HuH-7.5 (cell line): ENCODE data around the gene PITX1.

Source experiments
- DNase-seq: peaks from one replicate; pipeline ENCODE4 v3.0.0; 2011; ENCODE audit warnings: low spot score

Gene PITX1

DNA sequence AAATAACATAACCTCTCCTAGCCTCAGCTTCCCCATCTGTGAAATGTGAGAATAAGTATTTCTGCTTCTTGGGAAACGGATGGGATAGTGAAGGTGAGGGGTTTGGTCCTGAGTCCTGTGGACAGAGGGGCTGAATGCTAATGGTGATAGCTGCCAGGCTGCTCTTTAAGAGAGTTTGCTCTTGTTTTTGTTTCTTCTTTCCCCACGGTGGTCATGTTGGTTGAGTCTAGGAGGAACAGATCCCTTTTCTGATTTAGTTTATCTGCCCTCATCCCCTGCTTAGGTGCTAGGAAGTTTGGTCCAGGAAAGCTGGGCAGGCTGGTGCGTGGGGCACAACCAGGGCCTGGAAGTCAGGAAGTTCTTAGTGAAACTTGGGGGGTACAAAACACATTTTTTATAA lies 7.7 kb upstream of the PITX1 start:
- DNase-seq = no peak

DNA sequence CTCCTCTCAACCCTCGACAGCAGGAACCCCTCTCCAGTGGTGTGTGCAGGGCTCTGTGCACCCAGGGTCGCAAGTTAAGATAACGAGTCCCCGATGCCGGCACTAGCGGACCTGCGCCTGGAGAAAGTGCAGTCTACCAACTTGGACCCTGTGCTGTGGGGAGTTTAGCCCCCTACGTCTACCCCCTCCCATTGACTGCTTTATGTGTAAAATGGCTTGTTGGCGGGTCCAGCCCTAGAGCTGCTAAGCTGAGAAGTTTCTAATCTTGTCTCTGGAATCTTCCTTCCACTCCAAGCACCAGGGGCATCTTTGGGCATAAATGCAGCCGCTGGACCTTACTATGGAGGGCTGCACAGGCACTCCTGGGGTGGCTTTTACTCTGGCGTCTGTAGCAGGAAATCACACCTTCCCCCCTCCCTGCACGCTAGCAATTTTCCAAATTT lies 7.1 kb upstream of the PITX1 start:
- DNase-seq = no peak

DNA sequence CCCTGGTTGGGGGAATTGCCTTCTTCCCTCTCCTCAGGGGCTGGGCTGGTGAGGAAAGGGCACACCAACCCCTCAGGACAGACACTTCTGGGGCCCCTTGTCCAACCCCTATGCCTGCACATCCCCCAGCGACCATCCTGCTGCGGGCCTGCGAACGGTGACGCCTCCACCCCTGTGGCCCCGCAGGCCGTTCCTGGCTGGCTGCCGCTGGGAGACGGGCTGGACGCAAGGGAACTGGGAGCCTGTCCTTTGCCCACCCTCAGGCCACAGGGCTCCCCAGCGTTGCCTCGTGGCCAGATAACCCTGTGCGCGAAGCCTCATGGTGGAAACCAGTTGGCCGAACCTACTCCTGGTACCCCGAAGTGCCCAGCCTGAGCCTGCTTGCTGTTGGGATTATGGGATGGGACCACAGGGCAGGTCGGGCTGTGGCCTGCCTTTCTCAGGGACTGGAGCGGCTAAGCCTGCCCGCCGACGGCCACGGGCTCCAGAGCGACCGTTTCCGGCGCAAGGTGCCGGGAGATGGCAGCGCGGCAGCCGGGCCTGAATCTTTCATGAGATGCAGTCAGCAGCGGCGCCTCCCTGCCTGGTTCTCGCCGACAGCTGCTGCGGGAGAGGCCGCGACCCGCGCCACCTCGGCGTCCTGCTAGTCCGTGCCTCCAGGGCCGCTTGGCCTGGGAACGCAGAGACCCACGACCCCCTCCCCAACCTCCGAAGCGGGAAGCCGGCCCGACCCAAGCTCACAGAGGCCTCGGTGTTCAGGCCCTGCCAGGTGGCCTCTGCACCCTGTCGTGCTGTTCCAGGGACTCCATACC lies 6.5 kb upstream of the PITX1 start:
- DNase-seq = no peak

DNA sequence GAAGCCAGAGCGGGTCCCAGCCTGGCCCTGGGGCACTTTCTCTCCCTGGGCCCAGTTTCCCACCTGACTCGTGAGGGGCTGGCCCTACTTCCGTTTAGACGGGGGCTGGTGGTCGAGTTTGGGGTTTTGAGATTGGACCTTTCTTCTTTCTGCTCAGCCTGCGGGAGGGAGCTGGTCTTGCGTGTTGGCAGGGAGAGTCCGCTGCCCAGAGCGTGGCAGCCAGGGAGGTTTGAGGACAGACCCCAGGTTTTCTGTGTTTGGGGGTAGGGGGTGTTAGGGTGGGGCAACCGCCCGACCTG lies 6.0 kb upstream of the PITX1 start:
- no peak for DNase-seq

DNA sequence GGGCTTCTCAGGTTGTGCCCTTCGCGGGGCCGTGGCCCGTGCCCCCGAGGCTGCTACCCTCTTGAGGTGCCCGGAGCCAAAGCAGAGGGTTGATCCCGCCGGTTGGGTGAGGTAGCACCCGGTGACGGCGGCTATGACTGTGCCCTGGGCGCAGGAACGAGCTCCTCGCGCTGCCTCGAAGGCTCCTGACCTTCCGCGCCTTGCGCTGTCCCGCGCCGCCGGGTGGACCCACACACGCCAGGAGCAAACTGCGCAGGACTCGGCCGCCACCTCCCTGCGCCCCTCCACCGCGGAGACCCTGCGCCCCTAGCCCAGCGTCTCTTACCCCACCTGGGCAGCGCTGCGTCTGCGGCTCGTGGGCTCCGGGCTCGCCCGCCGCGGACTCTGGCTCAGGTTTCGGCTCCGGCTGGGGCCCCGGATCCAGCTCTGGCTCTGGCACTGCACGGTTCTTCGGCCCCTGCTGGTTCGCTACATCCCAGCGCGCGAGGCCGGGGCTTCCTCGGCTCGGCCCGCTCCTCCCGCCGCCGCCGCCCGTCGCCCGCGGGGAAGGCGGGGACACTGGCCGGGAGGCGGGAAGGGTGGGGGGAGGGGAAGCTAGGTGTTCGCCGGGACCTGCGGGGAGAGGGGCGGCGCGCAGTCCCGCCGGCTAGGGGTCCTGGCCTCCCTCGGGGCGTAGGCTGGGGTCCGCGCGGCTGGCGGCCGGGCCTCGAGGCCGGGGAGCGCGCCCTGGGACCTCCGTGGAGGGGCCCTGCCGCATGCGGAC lies 5.4 kb upstream of the PITX1 start:
- no peak for DNase-seq

DNA sequence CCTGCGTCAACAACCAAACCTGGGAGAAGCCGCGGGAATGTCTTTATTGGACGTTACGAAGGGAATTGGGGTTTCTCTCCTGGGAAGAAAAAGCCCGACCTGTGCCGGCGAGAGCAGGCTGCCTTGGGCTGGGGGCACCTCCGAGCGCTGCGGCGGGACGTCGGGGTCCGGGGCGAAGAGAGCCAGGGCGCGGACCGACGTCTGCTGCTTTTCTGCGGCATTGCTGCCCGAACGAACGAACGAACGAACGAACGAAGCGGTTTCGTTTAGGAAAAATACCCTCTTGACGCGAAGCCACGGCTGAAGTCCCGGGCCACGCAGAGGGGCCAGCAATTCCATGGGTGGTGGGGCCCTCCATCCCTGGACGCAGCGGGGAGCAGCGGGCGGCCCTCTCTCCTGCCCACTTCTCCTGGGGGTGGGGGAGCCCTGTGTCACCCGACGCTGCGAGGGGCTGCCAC lies 4.8 kb upstream of the PITX1 start:
- DNase-seq = no peak

DNA sequence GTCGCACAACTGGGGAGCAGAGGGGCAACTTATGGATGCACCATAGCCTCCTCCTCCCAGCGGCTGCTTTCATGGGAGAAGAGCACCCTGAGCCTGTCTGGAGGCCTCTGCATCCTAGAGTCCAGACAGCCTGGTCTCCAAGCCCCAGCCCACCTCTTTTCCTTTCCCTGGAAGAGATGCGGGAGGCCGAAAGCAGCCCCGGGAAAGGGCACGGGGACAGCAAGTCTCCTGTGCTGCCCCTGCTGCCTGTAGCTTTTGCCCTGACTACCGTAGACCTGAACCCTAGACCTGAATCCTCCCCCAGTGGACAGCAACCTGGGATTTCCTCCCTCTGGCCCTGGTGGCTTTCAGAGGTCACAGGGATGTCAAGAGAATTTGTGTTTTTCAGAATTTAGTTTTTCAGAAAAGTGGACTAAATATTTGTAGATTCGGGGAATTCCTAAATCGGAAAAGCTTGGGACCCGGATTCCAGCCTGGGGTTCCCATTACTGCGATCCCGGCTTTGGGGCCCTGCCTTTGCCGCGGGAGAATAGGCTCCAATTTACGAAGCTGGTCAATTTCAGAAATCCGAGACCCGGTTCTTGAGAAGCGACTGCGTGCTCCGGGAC lies 4.3 kb upstream of the PITX1 start:
- DNase-seq = no peak

DNA sequence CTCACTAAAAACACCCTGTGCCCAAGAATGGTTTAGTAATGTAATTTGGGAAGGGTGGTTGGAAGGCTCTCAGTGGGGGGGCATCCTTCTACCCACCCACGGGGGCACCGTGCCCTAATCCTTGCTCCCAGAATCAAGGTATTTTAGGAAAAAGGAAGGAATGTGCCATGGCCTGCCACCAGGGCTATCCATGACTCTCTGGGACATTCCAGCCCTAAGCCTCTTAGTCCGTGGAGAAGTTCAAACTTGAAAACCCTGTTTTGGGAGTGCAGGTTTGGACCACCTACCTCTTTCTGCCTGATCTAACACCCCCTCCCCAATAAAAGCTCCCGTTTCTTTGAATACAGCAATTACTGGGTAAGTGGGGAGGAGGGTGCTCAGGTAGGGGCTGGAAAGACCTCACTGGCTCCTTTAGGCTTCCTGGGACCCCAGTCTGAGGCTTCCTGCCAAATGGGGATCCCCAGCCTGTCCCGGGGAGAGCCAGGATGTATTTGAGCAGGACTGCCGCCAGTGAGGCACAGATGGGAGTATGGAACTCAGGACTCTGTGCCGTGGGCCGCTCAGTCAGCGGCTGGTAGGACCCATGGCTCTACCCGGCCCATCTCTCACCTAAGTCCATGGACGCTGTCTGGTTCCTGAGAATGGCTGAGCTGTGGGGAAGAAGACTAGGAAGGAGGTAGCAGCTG lies 3.6 kb upstream of the PITX1 start:
- DNase-seq = no peak

DNA sequence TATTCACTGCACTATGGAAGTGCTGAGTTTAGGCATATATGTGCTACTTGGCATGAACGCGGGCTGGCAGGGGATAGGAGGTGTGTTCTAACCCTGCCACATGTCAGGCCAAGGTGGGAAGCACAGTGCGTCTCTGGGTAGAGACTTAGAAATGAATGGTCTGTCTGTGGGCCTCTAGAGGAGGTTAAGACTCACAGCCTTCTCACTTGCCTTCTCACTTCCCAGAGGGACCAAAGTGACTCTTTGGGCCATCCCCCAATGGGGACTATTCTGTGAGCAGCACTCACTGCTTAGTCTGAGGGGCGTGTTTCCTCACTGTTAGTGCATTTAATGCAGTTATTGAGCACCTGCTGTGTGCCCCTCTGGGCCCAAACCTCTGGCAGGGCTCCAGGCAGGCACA lies 2.4 kb upstream of the PITX1 start:
- DNase-seq = no peak

DNA sequence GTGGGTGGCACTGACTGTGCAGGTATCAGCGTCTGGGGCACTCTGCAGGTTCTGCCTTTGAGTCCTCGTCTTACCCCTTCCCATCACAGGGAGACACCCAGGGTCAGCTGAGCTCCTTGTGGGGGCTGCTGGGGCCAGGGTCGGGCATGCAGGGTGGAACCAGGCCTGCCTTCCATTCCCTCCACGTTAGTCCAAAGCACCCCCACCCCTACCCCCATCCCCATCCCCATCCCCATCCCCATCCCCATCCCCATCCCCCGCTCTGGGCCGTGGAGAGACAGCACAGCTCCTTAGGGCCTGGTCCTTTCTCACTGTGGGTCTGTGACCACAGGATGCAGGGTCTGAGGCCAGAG lies 1.6 kb upstream of the PITX1 start:
- DNase-seq = no peak

DNA sequence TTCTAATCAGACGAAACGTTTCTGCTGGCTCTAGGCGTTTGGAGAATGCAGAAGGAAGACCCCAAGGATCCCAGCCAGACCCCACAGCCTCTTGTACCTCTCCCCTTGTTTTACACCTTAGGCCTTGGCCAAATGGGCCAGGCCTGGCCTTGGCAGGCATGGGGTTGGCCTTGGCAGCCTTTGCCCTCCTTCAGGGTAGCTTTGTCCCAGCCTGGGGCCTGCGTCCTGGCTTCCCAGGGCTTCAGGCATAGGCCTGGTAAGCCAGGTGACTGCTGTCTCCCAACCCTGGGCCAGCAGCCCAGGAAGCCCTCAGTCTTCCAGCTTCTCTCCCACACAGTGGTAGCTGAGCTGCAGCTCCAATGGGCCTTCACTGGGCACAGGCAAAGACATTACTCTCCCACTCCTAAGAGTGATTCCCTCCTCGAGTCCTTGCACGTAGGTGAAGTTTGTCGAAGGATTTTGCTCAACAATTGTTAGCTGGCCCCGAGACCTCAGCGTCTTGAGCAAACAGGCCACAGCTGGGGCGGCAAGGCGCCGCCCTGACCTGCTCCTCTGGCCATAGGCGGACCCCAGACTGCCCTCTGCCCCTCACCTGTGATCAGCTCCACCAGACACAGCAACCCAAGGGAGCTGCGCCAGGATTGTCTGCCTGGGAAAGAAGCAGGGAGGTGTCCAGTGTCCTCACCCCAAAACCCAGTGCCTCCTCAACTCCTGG lies 1.1 kb upstream of the PITX1 start:
- DNase-seq = no peak

DNA sequence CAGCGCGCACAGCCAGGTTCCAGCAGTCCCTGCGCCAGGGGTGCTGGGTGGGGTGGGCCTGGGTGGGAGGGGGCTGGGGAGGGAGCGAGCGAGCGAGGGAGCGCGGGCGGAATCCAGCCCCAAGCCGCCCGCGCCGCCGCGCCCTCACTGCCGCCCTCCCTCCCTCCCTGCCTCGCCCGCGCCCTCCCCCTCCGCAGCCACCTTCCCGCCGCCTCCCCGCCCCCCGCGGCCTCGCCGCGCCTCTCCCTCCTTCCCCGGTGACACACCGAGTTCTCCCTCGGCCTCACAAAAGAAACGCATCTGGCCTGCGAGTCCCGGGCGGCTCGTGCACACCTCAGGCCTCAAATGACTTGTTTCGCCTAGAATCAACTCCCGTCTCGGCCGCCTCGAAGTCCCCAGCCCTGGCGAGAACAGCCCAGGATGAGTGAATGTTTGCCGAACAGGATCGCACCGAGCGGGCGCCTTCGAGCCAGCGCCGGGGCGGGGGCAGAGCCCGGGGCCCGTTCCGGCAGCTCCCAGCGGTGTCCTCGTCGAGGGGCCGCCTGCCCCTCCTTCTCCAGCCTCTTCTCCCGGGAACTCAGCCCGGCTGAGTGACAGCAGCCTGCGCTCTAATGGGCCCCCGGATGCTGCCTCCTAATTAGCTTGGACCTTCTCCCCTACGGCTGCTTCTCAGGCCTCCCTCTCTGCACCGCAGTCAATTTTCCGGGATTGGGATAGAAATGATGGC lies 371 bp upstream of the PITX1 start:
- DNase-seq = peak; percentile 85

DNA sequence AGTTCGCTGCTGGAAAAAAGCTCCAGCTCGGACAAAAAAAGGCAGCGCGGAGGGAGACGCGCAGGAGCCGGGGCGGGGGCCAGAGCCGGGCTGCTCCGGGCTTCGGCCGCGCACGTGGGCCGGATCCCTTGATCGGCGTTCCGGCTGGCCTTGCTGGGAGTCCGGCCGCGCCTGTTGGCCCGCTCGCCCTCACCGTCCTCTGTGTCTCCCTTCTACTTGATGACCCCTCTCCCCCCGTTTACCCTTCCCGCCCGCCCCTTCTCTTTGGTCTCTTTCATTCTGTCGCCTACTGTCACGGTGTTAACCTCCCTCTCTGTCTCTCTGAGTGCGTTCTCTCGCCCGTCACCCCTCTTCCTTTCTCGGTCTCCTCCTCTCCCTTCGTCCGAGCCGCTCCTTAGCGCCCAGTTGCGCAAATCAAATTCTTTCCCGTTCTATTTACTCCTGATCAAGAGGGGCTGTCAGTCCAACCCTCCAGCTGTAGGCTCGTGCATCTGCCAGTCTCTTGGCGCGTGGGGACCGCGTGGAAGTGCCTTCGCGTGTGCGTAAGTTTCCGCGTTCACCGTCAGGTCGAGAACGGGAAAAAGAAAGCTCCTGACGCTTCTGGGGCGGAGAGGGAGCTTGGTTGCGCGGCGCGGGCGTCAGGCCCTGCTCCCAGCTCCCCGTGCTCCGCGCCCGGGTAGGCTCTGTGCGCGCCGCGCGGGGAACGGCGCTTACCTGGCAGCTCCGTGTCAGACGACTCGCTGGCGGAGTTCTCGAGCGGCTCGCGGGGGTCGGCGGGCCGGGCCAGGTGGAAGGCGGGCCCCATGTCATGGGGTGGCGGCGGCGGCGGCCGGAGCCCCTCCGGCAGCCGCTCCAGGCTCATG lies 798 bp downstream of the PITX1 start:
- DNase-seq = peak; percentile 66

DNA sequence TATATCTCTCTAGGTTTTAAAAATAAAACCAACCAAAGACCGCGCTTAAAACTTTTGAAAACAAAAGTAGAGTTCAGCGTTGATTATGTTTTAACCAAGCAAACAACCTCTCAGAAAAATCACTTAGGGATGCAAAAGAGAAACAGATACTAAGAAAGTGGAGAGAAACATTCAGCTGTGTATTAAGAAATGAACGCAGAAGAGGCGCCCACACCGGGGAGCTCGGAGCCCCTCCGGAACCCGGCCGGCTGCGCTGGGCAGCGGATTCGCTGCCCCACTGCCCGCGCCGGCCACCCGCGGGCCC lies 1.4 kb downstream of the PITX1 start:
- DNase-seq = no peak

DNA sequence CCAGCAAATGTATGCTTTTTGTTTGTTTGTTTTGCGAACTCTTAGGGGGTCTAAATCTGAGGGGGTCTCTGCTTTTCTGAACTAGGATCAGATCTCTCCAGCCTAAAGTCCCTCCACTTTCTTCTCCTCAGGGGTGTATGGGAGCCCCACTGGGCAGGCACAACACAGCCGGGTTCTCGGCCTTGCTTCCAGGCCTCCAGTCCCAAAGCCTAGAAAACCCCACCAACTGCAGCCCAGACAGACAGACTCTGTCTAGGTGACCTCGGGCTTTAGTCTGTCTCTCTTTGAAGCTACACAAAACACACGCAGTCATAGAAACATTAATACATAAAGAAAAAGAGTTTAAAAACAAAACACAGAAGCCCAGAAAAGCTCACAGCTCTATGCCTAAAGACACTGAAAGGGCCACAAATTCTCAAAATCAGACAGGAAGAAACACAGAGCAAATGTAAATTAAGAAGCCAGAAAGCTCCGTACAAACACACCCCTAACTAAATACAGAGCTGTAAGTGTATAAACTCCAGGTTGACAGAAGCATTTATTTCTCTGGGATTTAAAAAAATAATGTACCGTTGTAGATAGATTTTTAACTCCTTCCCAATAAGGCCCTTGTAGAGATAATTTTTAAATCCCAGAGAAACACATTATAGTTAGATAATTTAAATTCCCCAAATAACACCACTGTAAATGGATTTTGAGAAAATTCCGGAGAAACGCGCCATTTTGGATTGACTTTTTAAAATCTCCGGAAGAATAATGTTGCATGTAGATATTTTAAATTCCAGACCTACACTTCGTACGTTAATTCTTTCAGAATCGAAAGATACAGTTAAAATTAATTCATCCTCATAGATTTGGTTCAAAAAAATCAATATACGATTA lies 2.0 kb downstream of the PITX1 start:
- no peak for DNase-seq

DNA sequence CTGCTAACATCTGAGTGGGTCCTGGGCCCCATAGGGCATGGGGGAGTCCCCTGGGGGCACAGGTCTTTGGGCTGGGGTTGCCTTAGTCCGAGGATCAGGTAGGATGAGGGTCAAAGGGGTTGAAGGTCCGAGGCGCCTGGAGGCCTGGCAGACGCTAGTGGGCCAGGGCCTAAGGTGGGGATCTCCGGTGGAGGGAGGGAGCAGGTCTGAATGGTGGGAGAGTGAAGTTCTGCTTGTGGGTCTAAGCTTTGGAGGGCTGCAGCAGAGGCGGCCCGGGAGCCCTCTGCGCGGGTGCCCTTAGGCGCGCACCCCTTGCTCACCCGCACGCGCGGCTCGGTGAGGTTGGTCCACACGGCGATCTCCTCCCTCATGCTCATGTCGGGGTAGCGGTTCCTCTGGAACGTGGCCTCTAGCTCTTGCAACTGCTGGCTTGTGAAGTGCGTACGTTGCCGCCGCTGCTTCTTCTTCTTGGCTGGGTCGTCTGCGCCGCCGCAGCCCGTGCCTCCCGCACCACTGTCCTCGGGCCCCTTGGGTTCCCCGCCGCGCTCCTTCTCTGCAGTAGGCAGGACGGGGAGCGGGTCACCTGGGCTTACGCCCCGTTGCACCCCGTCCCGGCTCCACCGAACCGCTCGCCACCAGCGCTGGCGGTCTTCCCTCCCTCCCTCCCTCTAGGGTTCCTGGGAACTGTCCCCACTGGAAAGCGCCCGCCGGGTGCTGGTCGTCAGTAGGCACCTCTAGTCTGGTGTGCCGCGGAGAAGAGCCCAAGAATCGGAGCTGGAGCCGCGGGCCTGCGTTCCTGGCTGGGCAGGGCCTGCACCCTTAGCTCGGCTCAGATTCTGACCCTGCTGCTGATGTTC lies 2.8 kb downstream of the PITX1 start:
- DNase-seq = no peak

DNA sequence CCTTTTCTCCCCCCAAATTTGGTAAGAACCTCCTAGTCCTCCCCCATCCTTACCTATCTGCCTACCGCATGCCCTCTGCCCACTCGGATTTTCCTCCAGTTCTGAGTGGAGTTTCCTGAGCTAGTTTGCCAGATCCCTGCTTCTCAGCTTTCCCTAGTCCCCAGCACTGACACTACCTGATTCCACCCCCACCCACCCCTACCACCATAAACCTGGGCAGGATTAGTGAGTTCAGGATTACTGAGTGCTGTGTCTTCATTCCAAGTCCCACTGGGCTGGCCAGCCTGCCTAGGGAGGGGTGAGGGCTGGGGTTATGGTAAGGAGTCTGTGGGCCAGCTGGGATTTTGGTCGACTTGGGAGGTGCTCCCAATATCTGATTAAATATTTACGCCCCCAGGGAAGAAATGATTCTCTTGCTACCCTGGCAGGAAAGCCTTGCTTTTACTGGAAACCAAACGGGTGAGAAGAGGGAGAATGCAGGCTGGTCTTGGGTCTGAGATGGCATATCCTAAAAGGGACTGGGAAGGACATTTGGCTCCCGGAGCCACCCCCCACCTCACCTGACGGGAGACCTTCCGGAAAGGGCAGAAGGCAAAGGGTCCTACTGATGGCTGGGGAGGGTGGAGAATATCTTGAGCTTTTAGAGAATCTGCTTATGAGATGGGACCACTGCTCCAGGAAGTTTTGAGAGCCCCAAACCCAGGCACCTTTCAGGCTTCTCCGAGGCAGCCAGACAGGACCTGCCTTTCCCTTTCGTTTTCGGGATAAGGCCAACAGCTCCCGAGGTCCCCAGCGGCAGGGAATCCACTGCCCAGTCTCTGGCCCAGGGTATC lies 3.7 kb downstream of the PITX1 start:
- no peak for DNase-seq
